WERI-Rb-1 (cell line): Measurements from ENCODE around the gene PTRHD1.

ENCODE experiments used
- DNase-seq: peaks from one replicate; pipeline ENCODE4 v3.0.0-alpha.2; 2020
- H3K27ac ChIP-seq: fragments of 250-450 bp; sonication (Bioruptor Pico); 2 replicates; pipeline ENCODE4 v1.5.1; 2020; ENCODE audit warnings: mild to moderate bottlenecking, moderate library complexity
- H3K27me3 ChIP-seq: fragments of 250-450 bp; sonication (Bioruptor Pico); 2 replicates; pipeline ENCODE4 v1.5.1; 2021; ENCODE audit warnings: mild to moderate bottlenecking, low read depth, moderate library complexity; ENCODE audit not compliant: insufficient read depth, severe bottlenecking
- H3K36me3 ChIP-seq: fragments of 250-450 bp; sonication (Bioruptor Pico); 2 replicates; pipeline ENCODE4 v1.5.1; 2020; ENCODE audit warnings: mild to moderate bottlenecking, moderate library complexity
- H3K4me3 ChIP-seq: 2 replicates; pipeline ENCODE4 v1.5.1; 2011; ENCODE audit warnings: low read depth, mild to moderate bottlenecking, control low read depth, low read length
- H3K9me3 ChIP-seq: fragments of 250-450 bp; sonication (Bioruptor Pico); 2 replicates; pipeline ENCODE4 v1.5.1; 2021; ENCODE audit warnings: mild to moderate bottlenecking, moderate library complexity; ENCODE audit not compliant: severe bottlenecking
- TF ChIP-seq, protein P1 (sequence below): IDR thresholded peaks from 2 replicates; pipeline ENCODE4 v1.5.1; 2011; ENCODE audit warnings: low read depth, mild to moderate bottlenecking, control low read depth, inconsistent platforms, low read length

PTRHD1 gene

DNA sequence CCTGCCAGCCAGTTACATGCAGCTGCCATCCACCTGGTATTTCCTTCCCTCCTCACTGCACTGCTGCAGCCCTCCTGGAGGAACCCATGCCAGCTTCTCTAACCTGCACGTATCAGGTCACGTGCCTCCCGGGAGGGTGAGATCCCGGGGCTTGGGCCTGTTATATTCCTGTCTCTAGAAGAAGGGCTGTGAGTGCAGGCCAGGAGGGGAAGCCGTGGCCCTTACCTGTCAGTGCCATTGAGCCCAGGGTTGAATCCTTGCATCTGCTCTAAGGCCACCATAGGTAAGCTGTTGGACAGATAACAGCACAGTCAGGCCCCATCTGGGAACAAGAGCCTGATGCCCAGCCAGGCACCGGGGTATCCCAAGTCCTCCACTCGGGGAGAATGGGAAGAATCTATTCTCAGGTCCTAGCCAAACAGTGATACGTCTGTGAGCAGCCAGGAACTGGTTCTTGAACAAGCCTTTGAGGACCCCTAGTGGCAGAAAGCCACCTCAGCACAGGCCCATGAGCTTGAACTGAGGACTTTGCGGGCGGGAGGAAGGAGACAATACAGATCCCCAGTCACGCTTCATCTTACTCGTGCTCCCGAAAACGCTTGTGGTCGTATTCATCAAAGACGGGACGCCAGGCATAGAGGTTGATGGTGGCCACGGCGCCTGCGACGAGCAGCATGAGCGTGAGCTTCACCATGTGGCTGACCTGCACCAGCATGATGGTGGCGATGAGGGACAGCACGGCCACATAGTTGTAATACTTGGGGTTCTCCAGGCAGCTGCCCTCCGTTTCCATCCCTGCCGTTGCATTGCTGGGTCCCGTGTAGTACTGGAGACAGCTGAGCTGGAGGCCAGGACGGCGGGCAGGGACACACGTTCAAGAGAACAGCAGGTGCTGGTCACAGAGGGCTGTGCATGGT, 34.4 kb upstream of the PTRHD1 start:
- Histone ChIP-seq H3K4me3 (no peak overlapping the region), H3K36me3 (peaks cover 58% of the 10 kb centered on the region), H3K27ac (no peak overlapping the region), H3K27me3 (no peaks in the 10 kb centered on the region), H3K9me3 (no peaks in the 10 kb centered on the region)
- TF ChIP-seq, protein P1, sequence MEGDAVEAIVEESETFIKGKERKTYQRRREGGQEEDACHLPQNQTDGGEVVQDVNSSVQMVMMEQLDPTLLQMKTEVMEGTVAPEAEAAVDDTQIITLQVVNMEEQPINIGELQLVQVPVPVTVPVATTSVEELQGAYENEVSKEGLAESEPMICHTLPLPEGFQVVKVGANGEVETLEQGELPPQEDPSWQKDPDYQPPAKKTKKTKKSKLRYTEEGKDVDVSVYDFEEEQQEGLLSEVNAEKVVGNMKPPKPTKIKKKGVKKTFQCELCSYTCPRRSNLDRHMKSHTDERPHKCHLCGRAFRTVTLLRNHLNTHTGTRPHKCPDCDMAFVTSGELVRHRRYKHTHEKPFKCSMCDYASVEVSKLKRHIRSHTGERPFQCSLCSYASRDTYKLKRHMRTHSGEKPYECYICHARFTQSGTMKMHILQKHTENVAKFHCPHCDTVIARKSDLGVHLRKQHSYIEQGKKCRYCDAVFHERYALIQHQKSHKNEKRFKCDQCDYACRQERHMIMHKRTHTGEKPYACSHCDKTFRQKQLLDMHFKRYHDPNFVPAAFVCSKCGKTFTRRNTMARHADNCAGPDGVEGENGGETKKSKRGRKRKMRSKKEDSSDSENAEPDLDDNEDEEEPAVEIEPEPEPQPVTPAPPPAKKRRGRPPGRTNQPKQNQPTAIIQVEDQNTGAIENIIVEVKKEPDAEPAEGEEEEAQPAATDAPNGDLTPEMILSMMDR, result peak; percentile 95
- peak; percentile 90 for DNase-seq

DNA sequence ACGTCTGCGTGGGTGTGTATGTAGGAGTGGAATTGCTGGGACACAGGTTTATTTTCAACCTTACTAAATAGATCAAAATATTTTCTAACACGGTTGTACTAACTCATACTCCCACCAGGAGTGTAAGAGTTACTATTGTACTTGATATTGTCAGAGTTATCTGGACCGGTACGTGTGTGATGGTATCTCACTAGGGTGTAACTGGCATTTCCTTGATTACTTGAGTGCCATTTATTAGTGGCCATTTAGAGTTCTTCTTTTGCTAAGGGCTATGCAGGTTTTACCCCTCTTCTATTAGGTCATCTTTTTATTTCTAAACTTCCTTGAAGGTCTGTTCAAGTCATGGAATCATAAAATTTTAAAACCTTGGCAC, 33.6 kb upstream of the PTRHD1 start:
- TF ChIP-seq, protein P1, result no peak
- no peak for DNase-seq

DNA sequence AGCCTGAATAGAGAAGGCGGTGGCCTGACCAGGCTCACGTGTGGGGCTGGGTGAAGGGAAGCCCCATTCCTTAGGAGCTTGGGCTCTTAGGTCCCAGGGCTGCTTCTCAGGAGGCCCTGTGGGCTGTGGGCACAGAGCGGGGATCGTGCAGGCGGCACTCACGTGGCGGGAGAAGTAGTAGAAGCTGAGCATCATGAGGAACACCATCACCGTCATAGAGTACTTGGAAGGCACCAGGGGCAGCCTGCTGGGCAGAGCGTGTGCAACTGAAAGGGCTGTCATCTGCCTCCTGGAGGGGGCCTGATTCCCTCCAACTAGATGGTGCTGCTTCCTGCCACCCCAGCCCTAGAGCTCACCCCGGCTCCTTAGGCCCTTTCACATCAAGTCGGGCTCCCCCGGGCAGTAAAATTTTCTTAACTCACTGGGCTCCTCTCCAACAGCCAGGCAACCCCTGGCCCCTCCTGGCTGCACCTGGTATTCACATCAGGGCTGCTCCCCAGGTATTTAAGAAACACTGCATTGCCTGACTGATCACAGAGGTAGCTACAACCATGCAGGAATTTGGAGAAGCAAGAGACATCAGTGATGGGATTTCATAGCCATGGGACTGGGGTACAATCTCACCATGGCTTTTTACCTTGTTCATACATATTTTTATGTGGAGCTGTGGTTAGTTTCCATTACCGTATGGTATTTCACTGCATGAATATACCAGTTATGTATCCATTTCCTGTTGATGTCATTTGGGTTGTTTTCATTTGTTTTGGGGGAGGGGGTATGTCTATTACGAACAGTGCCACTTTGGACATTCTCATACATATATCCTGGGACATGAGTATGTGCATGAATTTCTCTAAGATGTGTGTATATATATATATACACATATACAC, 32.9 kb upstream of the PTRHD1 start:
- no peaks in the 10 kb centered on the region for H3K9me3 ChIP-seq
- no peak overlapping the region for H3K4me3 ChIP-seq
- no peak overlapping the region for H3K27ac ChIP-seq
- peaks cover 69% of the 10 kb centered on the region for H3K36me3 ChIP-seq
- H3K27me3 ChIP-seq, result no peaks in the 10 kb centered on the region
- no peak for DNase-seq
- TF ChIP-seq, protein P1, result no peak

More for the DNA sequence above, 33.6 kb upstream of the PTRHD1 start:
- no peaks in the 10 kb centered on the region for H3K9me3 ChIP-seq
- no peak overlapping the region for H3K4me3 ChIP-seq
- no peaks in the 10 kb centered on the region for H3K27me3 ChIP-seq
- no peak overlapping the region for H3K27ac ChIP-seq
- H3K36me3 ChIP-seq, result peaks cover 67% of the 10 kb centered on the region

DNA sequence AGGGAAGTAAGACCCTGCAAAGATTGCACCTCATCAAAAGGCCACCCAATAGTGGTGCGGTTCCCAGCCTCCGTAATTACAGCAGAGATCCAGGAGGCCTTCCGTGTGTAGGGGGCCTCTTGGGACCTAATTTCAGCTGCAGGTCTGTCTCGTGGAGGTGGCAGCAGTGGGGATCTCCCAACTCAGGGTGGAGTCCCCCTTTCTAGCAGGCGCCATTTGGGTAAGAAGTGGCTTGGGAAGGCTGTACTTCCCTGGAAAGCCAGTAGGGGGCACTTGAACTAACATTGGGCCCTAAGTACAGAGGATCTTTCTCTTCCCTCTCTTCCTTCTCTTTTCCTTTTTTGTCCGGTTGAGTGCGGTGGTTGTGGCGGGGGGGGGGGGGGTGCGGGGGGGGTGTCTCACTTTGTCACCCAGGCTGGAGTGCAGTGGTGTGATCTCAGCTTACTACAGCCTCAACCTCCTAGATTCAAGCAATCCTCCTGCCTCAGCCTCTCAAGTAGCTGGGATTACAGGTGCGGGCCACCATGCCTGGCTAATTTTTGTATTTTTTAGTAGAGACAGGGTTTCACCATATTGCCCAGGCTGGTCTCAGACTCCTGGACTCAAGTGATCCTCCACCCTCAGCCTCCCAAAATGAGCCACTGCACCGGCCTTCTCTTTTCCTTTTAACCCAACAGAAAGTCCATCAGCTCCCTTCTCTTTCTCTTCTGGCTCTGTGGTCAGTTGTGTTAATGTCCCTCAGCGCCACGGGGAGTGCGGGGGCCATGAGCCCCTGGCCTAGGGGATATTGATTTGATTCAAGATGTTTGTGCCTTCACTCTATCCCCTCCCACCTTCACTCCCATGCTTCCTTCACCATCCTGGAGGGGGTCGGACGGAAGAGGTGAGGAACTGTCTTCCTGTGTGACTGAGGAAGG, 32.0 kb upstream of the PTRHD1 start:
- TF ChIP-seq, protein P1, result peak; percentile 88
- H3K9me3 ChIP-seq, result no peaks in the 10 kb centered on the region
- DNase-seq, result no peak
- no peaks in the 10 kb centered on the region for H3K27me3 ChIP-seq
- H3K36me3 ChIP-seq, result peaks cover 69% of the 10 kb centered on the region
- no peak overlapping the region for H3K4me3 ChIP-seq
- no peak overlapping the region for H3K27ac ChIP-seq

DNA sequence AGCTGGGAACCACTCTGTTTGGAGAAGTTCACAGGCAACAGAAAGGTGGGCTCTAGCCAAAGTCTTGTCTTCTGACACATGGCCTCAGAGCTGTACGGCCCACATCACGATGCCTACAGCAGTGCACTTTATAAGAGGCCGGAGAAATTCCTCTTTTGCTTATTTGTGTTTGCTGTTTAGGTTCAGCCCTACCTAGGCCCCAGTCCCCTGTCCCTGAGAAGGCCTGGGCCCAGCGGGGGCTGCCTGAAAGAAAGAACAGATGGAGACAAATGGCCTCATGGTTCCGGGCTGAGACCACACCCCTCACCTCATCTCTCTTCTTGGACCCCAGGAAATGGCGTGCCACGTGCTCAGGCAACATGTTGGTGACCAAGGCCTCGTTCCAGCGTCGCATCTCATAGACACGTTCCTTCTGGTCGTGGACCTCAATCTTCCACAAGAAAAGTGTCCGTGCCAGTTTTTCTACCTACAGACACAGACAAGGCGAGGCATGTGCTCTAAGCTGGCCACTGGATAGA, 30.9 kb upstream of the PTRHD1 start:
- H3K27ac ChIP-seq, result no peak overlapping the region
- no peaks in the 10 kb centered on the region for H3K9me3 ChIP-seq
- peaks cover 73% of the 10 kb centered on the region for H3K36me3 ChIP-seq

More for the DNA sequence above, 30.9 kb upstream of the PTRHD1 start:
- TF ChIP-seq, protein P1, result no peak
- Histone ChIP-seq H3K4me3 (no peak overlapping the region), H3K27me3 (no peaks in the 10 kb centered on the region)
- DNase-seq, result no peak
